Liver (tissue), 9 donors: Measurements from ENCODE around the gene LAPTM4A. TPM values are rescaled to one million over a fixed set of nuclear protein-coding genes. Genes with fewer than 3 reads are reported as not detected.

Experiments
- DNase-seq: peaks from one replicate; pipeline ENCODE4 v3.0.0-alpha.2; 2017; ENCODE audit warnings: low spot score
- H3K27ac ChIP-seq, 2 donors: one replicate each; pipeline ENCODE4 v1.7.0; 2013; ENCODE audit warnings: inconsistent platforms in 2 of 2, low read length in 2 of 2, control low read depth in 1 of 2, low read depth in 1 of 2, mild to moderate bottlenecking in 1 of 2
- H3K27me3 ChIP-seq, 4 donors: one replicate each; pipeline versions ENCODE4 v1.6.1 to v1.7.0; 2013; ENCODE audit warnings: low read length in 3 of 4, inconsistent platforms in 1 of 4, mild to moderate bottlenecking in 1 of 4, moderate library complexity in 1 of 4; ENCODE audit not compliant: control insufficient read depth in 4 of 4, insufficient read depth in 4 of 4
- H3K36me3 ChIP-seq, 4 donors: one replicate each; pipeline versions ENCODE4 v1.6.1 to v1.7.0; 2013; ENCODE audit warnings: low read length in 3 of 4, mild to moderate bottlenecking in 3 of 4, low read depth in 1 of 4, moderate library complexity in 1 of 4; ENCODE audit not compliant: control insufficient read depth in 4 of 4, insufficient read depth in 3 of 4
- H3K4me1 ChIP-seq, 4 donors: one replicate each; pipeline versions ENCODE4 v1.6.1 to v1.7.0; 2013; ENCODE audit warnings: low read length in 3 of 4, mild to moderate bottlenecking in 3 of 4, moderate library complexity in 1 of 4; ENCODE audit not compliant: control insufficient read depth in 4 of 4, insufficient read depth in 4 of 4
- H3K4me3 ChIP-seq, 3 donors: one replicate each; pipeline versions ENCODE4 v1.6.1 to v1.7.0; 2013; ENCODE audit warnings: low read length in 3 of 3, control low read depth in 1 of 3, low read depth in 1 of 3, mild to moderate bottlenecking in 1 of 3
- H3K9ac ChIP-seq, 2 donors: one replicate each; pipeline ENCODE4 v1.7.0; 2013; ENCODE audit warnings: low read length in 2 of 2, mild to moderate bottlenecking in 2 of 2, moderate library complexity in 2 of 2, control low read depth in 1 of 2, low read depth in 1 of 2
- H3K9me3 ChIP-seq, 4 donors: one replicate each; pipeline versions ENCODE4 v1.6.1 to v1.7.0; 2013; ENCODE audit warnings: low read length in 3 of 4; ENCODE audit not compliant: control insufficient read depth in 4 of 4
- ATF3 ChIP-seq: IDR thresholded peaks from 2 replicates; pipeline ENCODE4 v1.6.1; 2016; ENCODE audit warnings: antibody characterized with exemption
- CTCF ChIP-seq: fragments of 150-350 bp; IDR thresholded peaks from 2 replicates; pipeline ENCODE4 v1.5.1; 2017; ENCODE audit warnings: improper control_type of control experiment, low read depth, low read length; ENCODE audit not compliant: missing input control
- FOXA1 ChIP-seq: IDR thresholded peaks from 2 replicates; pipeline ENCODE4 v1.6.1; 2016; ENCODE audit warnings: antibody characterized with exemption
- FOXA2 ChIP-seq: IDR thresholded peaks from 2 replicates; pipeline ENCODE4 v1.6.1; 2016; ENCODE audit warnings: antibody characterized with exemption
- GABPA ChIP-seq, 2 donors: IDR thresholded peaks in 1 of 2; conservative IDR thresholded peaks in 1 of 2; 2 replicates each; pipeline ENCODE4 v1.6.1; 2016; ENCODE audit warnings: antibody characterized with exemption in 2 of 2, mild to moderate bottlenecking in 1 of 2, moderate library complexity in 1 of 2
- HNF4A ChIP-seq, 2 donors: conservative IDR thresholded peaks; 2 replicates each; pipeline ENCODE4 v1.6.1; 2016; ENCODE audit warnings: antibody characterized with exemption in 2 of 2, mild to moderate bottlenecking in 2 of 2
- HNF4G ChIP-seq: IDR thresholded peaks from 2 replicates; pipeline ENCODE4 v1.6.1; 2016; ENCODE audit warnings: antibody characterized with exemption
- JUND ChIP-seq, 2 donors: IDR thresholded peaks; 2 replicates each; pipeline ENCODE4 v1.6.1; 2016; ENCODE audit warnings: antibody characterized with exemption in 2 of 2
- MAX ChIP-seq: IDR thresholded peaks from 2 replicates; pipeline ENCODE4 v1.6.1; 2016; ENCODE audit warnings: antibody characterized with exemption
- NR2F2 ChIP-seq: IDR thresholded peaks from 2 replicates; pipeline ENCODE4 v1.6.1; 2016; ENCODE audit warnings: antibody characterized with exemption
- RAD21 ChIP-seq, 2 donors: IDR thresholded peaks; 2 replicates each; pipeline ENCODE4 v1.6.1; 2016; ENCODE audit warnings: antibody characterized with exemption in 2 of 2, mild to moderate bottlenecking in 2 of 2
- REST ChIP-seq: IDR thresholded peaks from 2 replicates; pipeline ENCODE4 v1.6.1; 2016; ENCODE audit warnings: antibody characterized with exemption, mild to moderate bottlenecking
- RXRA ChIP-seq, 2 donors: IDR thresholded peaks; 2 replicates each; pipeline ENCODE4 v1.6.1; 2017 to 2018; ENCODE audit warnings: antibody characterized with exemption in 2 of 2, mild to moderate bottlenecking in 1 of 2
- SP1 ChIP-seq: IDR thresholded peaks from 2 replicates; pipeline ENCODE4 v1.6.1; 2018; ENCODE audit warnings: antibody characterized with exemption, mild to moderate bottlenecking
- TAF1 ChIP-seq: conservative IDR thresholded peaks from 2 replicates; pipeline ENCODE4 v1.6.1; 2016; ENCODE audit warnings: antibody characterized with exemption, mild to moderate bottlenecking
- ZBTB33 ChIP-seq: IDR thresholded peaks from 2 replicates; pipeline ENCODE4 v1.6.1; 2016; ENCODE audit warnings: antibody characterized with exemption
- WGBS: extraction: QIAGEN DNeasy Blood & Tissue Kit; methylation state at CpG from one replicate; pipeline ENCODE4 v1.1.7; 2013; 5-methylcytosine and 5-hydroxymethylcytosine counted together
- polyA plus RNA-seq, 2 donors: library from polyadenylated mRNA; stranded (reverse) in 1 of 2; unstranded in 1 of 2; fragments of 200-250 nt in 1 of 2; fragments of >200 nt in 1 of 2; fragmentation: Nextera tagmentation in 1 of 2; extraction: Ambion mirVana in 1 of 2; gene quantifications; one replicate each; pipeline versions ENCODE4 v1.2.1 to v1.2.3, GENCODE V29; 2013 to 2015
- total RNA-seq, 2 donors: library from RNA; depleted of rRNA; stranded (reverse); fragments of >200 nt; gene quantifications; one replicate each; pipeline ENCODE4 v1.2.3, GENCODE V29; 2014
- donor health status: healthy.
- donor health status: healthy.
- donor health status: healthy.
- donor health status: healthy.
- donor health status: healthy.

The LAPTM4A gene
- total and polyA plus RNA-seq, 4 donors = 69.1 to 183 (median 122) TPM

GRCh38 chr2:20018601-20019152 is 32.8 kb downstream of the LAPTM4A start (continued):
- no peak for TF ChIP-seq SP1
- no peak for TF ChIP-seq HNF4A (conservative IDR thresholded peaks at IDR 0.05)

- H3K27ac ChIP-seq = no peak overlapping the region
- H3K4me1 ChIP-seq = peaks cover 4 to 14% (median 8%) of the 10 kb centered on the region in 4 donors
- no peaks in the 10 kb centered on the region for H3K36me3 ChIP-seq
- no peaks in the 10 kb centered on the region for H3K9me3 ChIP-seq
- no peak for DNase-seq
- TF ChIP-seq JUND (IDR thresholded peaks at IDR 0.05) (no peak), MAX (no peak), FOXA1 (no peak), GABPA (IDR thresholded peaks at IDR 0.05 in 1 of 2, conservative IDR thresholded peaks at IDR 0.05 in 1 of 2) (no peak), NR2F2 (no peak), ZBTB33 (no peak), TAF1 (no peak), HNF4A (conservative IDR thresholded peaks at IDR 0.05) (no peak), FOXA2 (no peak), REST (no peak), SP1 (no peak), RAD21 (IDR thresholded peaks at IDR 0.05) (no peak), RXRA (IDR thresholded peaks at IDR 0.05) (no peak), ATF3 (no peak)
- H3K9ac ChIP-seq = no peak overlapping the region
- no peak overlapping the region for H3K4me3 ChIP-seq
- H3K27me3 ChIP-seq = peaks cover 0 to under 1% (median 0%) of the 10 kb centered on the region in 4 donors
These were observed 35.1 kb downstream of the LAPTM4A start for GRCh38 chr2:20016346-20016745.

GRCh38 chr2:20015482-20016083 is 35.8 kb downstream of the LAPTM4A start:
- Histone ChIP-seq H3K4me3 (no peak overlapping the region), H3K9me3 (no peaks in the 10 kb centered on the region), H3K36me3 (no peaks in the 10 kb centered on the region), H3K27ac (no peak overlapping the region), H3K27me3 (peaks cover 0 to 4% (median 0%) of the 10 kb centered on the region in 4 donors), H3K4me1 (peaks cover 2 to 10% (median 7%) of the 10 kb centered on the region in 4 donors), H3K9ac (no peak overlapping the region)
- TF ChIP-seq RAD21 (IDR thresholded peaks at IDR 0.05) = peak; percentile 81 to 84
- peak in 1 of 2 donors; percentile 6 for TF ChIP-seq HNF4A (conservative IDR thresholded peaks at IDR 0.05)
- no peak for TF ChIP-seq RXRA (IDR thresholded peaks at IDR 0.05)
- no peak for TF ChIP-seq JUND (IDR thresholded peaks at IDR 0.05)
- no peak for TF ChIP-seq FOXA2
- TF ChIP-seq HNF4G = no peak
- TF ChIP-seq CTCF = peak; percentile 67
- WGBS = 10% methylated on average over 2 of the region's 2 CpGs
- no peak for DNase-seq
